Gastrocnemius medialis (tissue), 4 donors: ENCODE data around the gene SCGB1D4. TPM values are rescaled to one million over a fixed set of nuclear protein-coding genes. Genes with fewer than 3 reads are reported as not detected.

Source experiments
- ATAC-seq, 2 donors: fragments of 150-250 bp; one replicate each; pipeline ENCODE4 v1.9.1; 2016
- DNase-seq, 2 donors: peaks; one replicate each; pipeline ENCODE4 v3.0.0-alpha.2; 2019
- H3K27ac ChIP-seq, 4 donors: fragments of 200-600 bp; sonication (generic); 1 replicate in 1 of 4; 2 replicates in 3 of 4; pipeline ENCODE4 v1.5.1; 2016 to 2018; ENCODE audit warnings: mild to moderate bottlenecking in 2 of 4, moderate library complexity in 1 of 4
- H3K27me3 ChIP-seq, 3 donors: fragments of 200-600 bp; sonication (generic) in 2 of 3; 1 replicate in 1 of 3; 2 replicates in 2 of 3; pipeline versions ENCODE4 v1.5.1 to v1.6.0; 2016 to 2019; ENCODE audit warnings: mild to moderate bottlenecking in 1 of 3, moderate library complexity in 1 of 3
- H3K36me3 ChIP-seq, 2 donors: fragments of 200-600 bp; sonication (generic) in 1 of 2; one replicate each; pipeline ENCODE4 v1.5.1; 2017 to 2018
- H3K4me1 ChIP-seq, 2 donors: fragments of 200-600 bp; sonication (generic) in 1 of 2; one replicate each; pipeline ENCODE4 v1.5.1; 2016 to 2017; ENCODE audit warnings: mild to moderate bottlenecking in 2 of 2
- H3K4me3 ChIP-seq, 4 donors: fragments of 200-600 bp; sonication (generic) in 3 of 4; 1 replicate in 1 of 4; 2 replicates in 3 of 4; pipeline ENCODE4 v1.5.1; 2016 to 2019; ENCODE audit warnings: mild to moderate bottlenecking in 2 of 4
- H3K9me3 ChIP-seq, 3 donors: fragments of 200-600 bp; sonication (generic) in 2 of 3; 1 replicate in 1 of 3; 2 replicates in 2 of 3; pipeline ENCODE4 v1.5.1; 2016 to 2019
- POLR2A ChIP-seq, 2 donors: fragments of 450-650 bp; IDR thresholded peaks; one replicate each; pipeline ENCODE4 v1.6.1; 2017; ENCODE audit warnings: antibody characterized with exemption in 2 of 2, mild to moderate bottlenecking in 2 of 2, moderate library complexity in 2 of 2
- in situ Hi-C, 4 donors: fragments of 200-750 bp; cut with MboI; loops; one replicate each; pipeline versions ENCODE4 v1.15.0 to v1.8.0; 2017; ENCODE audit warnings: low sequenced_read_pairs in 4 of 4
- intact Hi-C: fragments of 100-400 bp; cut with DNase I; formaldehyde crosslinking; loops from one replicate; pipeline ENCODE4 v1.15.1; 2023; ENCODE audit warnings: low total_unique reads
- total RNA-seq, 4 donors: library from RNA; depleted of rRNA; stranded (reverse); fragments of >200 nt; gene quantifications; one replicate each; pipeline versions ENCODE4 v1.1.0 to v1.2.3, GENCODE V29; 2016
- TF ChIP-seq, protein P1 (sequence below), 5 experiments: fragments of 450-650 bp in 3 of 5; fragments of 200-600 bp in 2 of 5; sonication (generic) in 2 of 5; IDR thresholded peaks in 4 of 5; conservative IDR thresholded peaks in 1 of 5; 1 replicate in 4 of 5; 2 replicates in 1 of 5; pipeline ENCODE4 v1.5.1; 2016 to 2019; ENCODE audit warnings: antibody characterized with exemption in 5 of 5, mild to moderate bottlenecking in 3 of 5, moderate library complexity in 3 of 5

SCGB1D4 gene
- total RNA-seq, 4 donors from 2014 or later = not detected

DNA sequence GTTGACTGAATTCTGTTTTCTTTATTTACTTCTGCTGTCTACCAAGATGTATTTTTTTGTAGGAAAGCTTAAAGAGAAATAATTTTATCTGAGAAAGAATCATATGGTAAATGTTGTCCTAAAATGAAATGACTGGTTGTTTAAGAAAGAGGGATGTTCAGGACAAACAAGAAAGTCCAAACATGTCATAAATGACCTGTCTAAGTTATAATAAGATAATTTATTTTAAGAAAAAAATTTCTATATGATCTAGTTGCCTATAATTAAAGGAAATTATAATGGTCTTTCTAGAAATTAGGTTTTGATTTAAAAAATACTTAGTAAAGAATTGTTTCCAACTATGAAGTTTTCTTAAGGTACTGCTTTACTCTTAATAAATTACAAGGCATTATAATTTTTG is 18.4 kb downstream of the SCGB1D4 start:
- no peak for ATAC-seq
- in situ Hi-C loops = no loop called here

DNA sequence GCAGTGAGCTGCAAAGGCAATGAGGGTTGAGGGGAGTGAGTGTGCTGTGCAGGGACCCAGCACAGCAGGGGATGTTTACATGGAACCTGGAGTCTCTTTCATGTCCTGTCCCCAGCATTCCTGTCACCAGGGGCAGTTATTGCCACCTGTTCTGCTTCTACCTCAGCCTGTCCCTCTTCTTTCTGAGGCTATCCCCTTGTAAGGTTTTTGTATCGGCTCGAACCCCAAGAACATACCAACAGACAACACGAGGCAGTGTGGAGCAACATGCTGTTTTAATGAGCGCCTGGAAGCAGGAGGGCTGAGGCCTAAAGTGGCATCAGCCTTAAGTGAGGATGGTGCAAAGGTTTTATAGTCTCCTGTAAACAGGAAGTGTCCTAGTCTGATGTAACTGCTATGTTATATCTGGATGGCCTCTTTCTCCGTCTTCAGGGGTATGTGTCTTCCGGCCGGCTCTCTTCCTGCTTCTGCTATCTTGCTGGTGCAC is 25.0 kb downstream of the SCGB1D4 start:
- no peak overlapping the region for H3K27ac ChIP-seq
- no peaks in the 10 kb centered on the region for H3K9me3 ChIP-seq
- intact Hi-C loops = no loop called here
- H3K36me3 ChIP-seq = no peaks in the 10 kb centered on the region
- ATAC-seq = no peak
- H3K4me1 ChIP-seq = no peaks in the 10 kb centered on the region
- no peaks in the 10 kb centered on the region for H3K27me3 ChIP-seq
- TF ChIP-seq, protein P1, sequence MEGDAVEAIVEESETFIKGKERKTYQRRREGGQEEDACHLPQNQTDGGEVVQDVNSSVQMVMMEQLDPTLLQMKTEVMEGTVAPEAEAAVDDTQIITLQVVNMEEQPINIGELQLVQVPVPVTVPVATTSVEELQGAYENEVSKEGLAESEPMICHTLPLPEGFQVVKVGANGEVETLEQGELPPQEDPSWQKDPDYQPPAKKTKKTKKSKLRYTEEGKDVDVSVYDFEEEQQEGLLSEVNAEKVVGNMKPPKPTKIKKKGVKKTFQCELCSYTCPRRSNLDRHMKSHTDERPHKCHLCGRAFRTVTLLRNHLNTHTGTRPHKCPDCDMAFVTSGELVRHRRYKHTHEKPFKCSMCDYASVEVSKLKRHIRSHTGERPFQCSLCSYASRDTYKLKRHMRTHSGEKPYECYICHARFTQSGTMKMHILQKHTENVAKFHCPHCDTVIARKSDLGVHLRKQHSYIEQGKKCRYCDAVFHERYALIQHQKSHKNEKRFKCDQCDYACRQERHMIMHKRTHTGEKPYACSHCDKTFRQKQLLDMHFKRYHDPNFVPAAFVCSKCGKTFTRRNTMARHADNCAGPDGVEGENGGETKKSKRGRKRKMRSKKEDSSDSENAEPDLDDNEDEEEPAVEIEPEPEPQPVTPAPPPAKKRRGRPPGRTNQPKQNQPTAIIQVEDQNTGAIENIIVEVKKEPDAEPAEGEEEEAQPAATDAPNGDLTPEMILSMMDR (IDR thresholded peaks at IDR 0.05 in 4 of 5, conservative IDR thresholded peaks at IDR 0.05 in 1 of 5) = no peak
- no peak for TF ChIP-seq POLR2A (IDR thresholded peaks at IDR 0.05)
- no peak overlapping the region for H3K4me3 ChIP-seq
- in situ Hi-C loops = no loop called here
- DNase-seq = no peak

More for the DNA sequence above, 18.4 kb downstream of the SCGB1D4 start:
- Histone ChIP-seq H3K9me3 (no peaks in the 10 kb centered on the region), H3K27ac (no peak overlapping the region), H3K36me3 (no peaks in the 10 kb centered on the region), H3K27me3 (no peaks in the 10 kb centered on the region), H3K4me1 (no peaks in the 10 kb centered on the region), H3K4me3 (no peak overlapping the region)
- TF ChIP-seq POLR2A (IDR thresholded peaks at IDR 0.05) = no peak
- TF ChIP-seq, protein P1 (IDR thresholded peaks at IDR 0.05 in 4 of 5, conservative IDR thresholded peaks at IDR 0.05 in 1 of 5) = no peak
- DNase-seq = no peak
- intact Hi-C loops = no loop called here

DNA sequence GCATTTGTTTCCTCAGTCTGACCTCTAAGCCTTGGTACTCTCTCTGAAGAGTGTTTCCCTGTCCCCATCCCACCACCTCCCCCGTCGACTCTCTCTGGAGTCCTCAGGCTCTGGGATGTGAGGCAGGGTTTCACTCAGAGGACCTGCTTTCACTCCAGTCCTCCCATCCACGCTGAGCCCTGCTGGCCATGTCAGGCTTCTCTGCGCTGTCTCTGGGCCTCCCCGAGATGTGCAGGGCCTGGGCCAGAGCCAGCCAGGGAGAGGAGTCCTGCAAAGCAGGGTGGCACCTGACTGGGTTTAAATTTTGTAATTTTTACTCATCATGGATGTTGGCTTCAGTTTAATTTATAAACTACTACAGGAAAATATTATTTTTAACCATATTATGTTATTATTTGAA is 25.6 kb downstream of the SCGB1D4 start:
- in situ Hi-C loops = no loop called here

DNA sequence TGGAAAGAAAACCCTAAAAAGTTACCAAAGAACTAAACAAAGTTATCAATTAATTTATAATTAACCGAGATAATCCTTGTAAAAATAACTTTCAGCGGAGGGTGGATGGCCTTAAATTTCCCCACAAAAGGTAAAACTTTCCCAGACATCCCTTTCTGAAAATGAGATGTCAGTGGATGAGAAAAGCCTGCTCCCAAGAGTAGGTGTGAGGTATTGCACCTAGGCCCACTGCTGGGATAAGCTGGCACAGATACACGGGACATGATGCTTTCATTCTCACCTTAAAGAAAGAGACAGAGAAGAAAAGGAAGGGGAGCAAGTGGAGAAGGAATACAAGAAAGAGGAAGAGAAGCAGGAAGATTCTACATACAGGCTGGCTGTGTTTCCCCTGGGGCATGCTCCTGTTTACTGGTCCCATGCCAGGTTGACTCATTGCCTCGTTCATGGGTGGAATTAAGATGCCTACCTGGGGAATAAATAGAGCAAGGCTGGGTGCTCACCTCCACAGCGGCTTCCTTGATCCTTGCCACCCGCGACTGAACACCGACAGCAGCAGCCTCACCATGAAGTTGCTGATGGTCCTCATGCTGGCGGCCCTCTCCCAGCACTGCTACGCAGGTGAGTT is 29.1 kb downstream of the SCGB1D4 start, which contains the start of gene SCGB2A2:
Gene SCGB2A2, plus strand, starts transcription at position 505 of the 625 bp plus-strand sequence. Its CDS starts 59 bp downstream, at position 564.
- DNase-seq (no peak), ATAC-seq (no peak)
- Histone ChIP-seq H3K4me3 (no peak within 1 kb of the TSS), H3K36me3 (no peaks in the 10 kb centered on the region), H3K27me3 (no peaks in the 10 kb centered on the region), H3K27ac (no peak within 1 kb of the TSS), H3K9me3 (no peaks in the 10 kb centered on the region), H3K4me1 (no peaks in the 10 kb centered on the region)
- intact Hi-C loops = loop anchor here (5.0 kb wide), 1 partner anchor 52 kb away; no protein-coding TSS in a partner anchor
- TF ChIP-seq, protein P1 (IDR thresholded peaks at IDR 0.05 in 4 of 5, conservative IDR thresholded peaks at IDR 0.05 in 1 of 5) = peak in 2 of 5 experiments; percentile 25 to 32
- no peak for TF ChIP-seq POLR2A (IDR thresholded peaks at IDR 0.05)
- in situ Hi-C loops = no loop called here

More for the DNA sequence above, 25.6 kb downstream of the SCGB1D4 start:
- no peak for DNase-seq
- ATAC-seq = no peak
- Histone ChIP-seq H3K4me1 (no peaks in the 10 kb centered on the region), H3K9me3 (no peaks in the 10 kb centered on the region), H3K27ac (no peak overlapping the region), H3K36me3 (no peaks in the 10 kb centered on the region), H3K27me3 (no peaks in the 10 kb centered on the region), H3K4me3 (no peak overlapping the region)
- intact Hi-C loops = no loop called here
- TF ChIP-seq, protein P1 (IDR thresholded peaks at IDR 0.05 in 4 of 5, conservative IDR thresholded peaks at IDR 0.05 in 1 of 5) = no peak
- TF ChIP-seq POLR2A (IDR thresholded peaks at IDR 0.05) = no peak
